Activated naive CD4-positive, alpha-beta T cell treated with anti-CD3 and anti-CD28 coated beads, Interleukin-2, amount 10 ng/mL, durations not matched to agents 7 days and 5 days (primary cell): Measurements from ENCODE around the gene OTOA.
"Not testable (repeated sequence)": the region's sequence is repeated elsewhere in the genome, so short reads cannot be mapped to it uniquely, and the experiment has no call there.

Experiments used
- CTCF ChIA-PET: fragments of 350-600 bp; sonication (Branson Sonifier 250); formaldehyde crosslinking; loops from one replicate; lab custom pipeline; 2021; ENCODE audit warnings: antibody characterized with exemption; lab: Charles Lee
- DNase-seq: peaks from one replicate; pipeline ENCODE4 v3.0.0-alpha.2; 2020
- H3K27ac Mint-ChIP-seq: one replicate; pipeline ENCODE4 v1.8.0; 2021; ENCODE audit warnings: mild to moderate bottlenecking, moderate library complexity, mixed read lengths
- H3K27me3 Mint-ChIP-seq: one replicate; pipeline ENCODE4 v1.8.0; 2021; ENCODE audit warnings: mild to moderate bottlenecking, mixed read lengths
- H3K36me3 Mint-ChIP-seq: one replicate; pipeline ENCODE4 v1.8.0; 2021; ENCODE audit warnings: mixed read lengths
- H3K4me1 Mint-ChIP-seq: one replicate; pipeline ENCODE4 v1.8.0; 2021; ENCODE audit warnings: mixed read lengths
- H3K4me3 Mint-ChIP-seq: one replicate; pipeline ENCODE4 v1.8.0; 2021; ENCODE audit warnings: mild to moderate bottlenecking, moderate library complexity, mixed read lengths
- H3K9me3 Mint-ChIP-seq: one replicate; pipeline ENCODE4 v1.8.0; 2021; ENCODE audit warnings: mixed read lengths

Gene OTOA

GRCh38 chr16:21801538-21802374, 138.0 kb downstream of the OTOA start:
- peaks cover 12% of the 10 kb centered on the region for H3K36me3 Mint-ChIP-seq
- H3K9me3 Mint-ChIP-seq, H3K27me3 Mint-ChIP-seq, H3K27ac Mint-ChIP-seq, H3K4me1 Mint-ChIP-seq, H3K4me3 Mint-ChIP-seq, CTCF ChIA-PET: not testable (repeated sequence)
- DNase-seq = peak; percentile 39

GRCh38 chr16:21802375-21802663, 138.6 kb downstream of the OTOA start:
- H3K27me3 Mint-ChIP-seq, H3K4me3 Mint-ChIP-seq, H3K4me1 Mint-ChIP-seq, CTCF ChIA-PET, DNase-seq, H3K27ac Mint-ChIP-seq, H3K9me3 Mint-ChIP-seq: not testable (repeated sequence)
- H3K36me3 Mint-ChIP-seq = peaks cover 11% of the 10 kb centered on the region
